GM12801 (cell line): ENCODE data around the gene ASIC2.

Experiments used
- TF ChIP-seq, protein P1 (sequence below): IDR thresholded peaks from one replicate; pipeline ENCODE4 v1.5.1; 2011; ENCODE audit warnings: control low read depth; ENCODE audit not compliant: insufficient read length; ENCODE audit errors: extremely low read depth

The ASIC2 gene

DNA sequence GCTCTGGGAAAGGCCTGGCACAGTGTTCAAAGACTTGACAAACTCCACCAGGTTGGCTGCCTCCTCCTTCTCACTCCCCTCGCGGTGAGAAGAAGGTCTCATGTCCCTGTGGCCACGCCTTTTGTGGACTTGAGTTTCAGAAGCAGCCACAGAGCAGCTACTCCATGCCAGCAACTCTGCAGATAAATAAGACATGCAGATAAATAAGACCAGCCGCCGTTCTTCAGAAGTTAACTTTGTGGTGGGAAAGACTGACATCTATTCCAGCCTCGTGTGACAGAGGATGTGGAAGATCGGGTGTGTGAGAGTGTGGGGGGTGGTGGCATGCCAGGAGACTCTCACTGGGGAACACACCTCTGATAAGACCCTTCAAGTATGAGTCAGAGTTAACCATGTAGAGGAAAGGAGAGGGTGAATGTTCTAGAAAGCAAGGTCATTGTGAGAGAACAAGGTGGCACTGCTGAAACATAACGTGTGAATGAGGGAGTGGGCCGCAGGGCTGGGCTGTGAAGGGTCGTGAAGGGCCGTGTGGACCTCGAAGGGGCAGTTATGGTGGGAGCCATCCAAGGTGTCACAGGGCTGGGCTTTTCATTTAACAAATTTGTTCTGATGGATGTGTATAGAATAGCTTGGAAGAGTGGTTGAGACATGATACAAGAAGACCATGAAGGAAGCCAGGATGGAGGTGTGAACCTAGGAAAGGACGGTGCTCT lies 300.6 kb downstream of the ASIC2 start:
- TF ChIP-seq, protein P1, sequence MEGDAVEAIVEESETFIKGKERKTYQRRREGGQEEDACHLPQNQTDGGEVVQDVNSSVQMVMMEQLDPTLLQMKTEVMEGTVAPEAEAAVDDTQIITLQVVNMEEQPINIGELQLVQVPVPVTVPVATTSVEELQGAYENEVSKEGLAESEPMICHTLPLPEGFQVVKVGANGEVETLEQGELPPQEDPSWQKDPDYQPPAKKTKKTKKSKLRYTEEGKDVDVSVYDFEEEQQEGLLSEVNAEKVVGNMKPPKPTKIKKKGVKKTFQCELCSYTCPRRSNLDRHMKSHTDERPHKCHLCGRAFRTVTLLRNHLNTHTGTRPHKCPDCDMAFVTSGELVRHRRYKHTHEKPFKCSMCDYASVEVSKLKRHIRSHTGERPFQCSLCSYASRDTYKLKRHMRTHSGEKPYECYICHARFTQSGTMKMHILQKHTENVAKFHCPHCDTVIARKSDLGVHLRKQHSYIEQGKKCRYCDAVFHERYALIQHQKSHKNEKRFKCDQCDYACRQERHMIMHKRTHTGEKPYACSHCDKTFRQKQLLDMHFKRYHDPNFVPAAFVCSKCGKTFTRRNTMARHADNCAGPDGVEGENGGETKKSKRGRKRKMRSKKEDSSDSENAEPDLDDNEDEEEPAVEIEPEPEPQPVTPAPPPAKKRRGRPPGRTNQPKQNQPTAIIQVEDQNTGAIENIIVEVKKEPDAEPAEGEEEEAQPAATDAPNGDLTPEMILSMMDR, result no peak

DNA sequence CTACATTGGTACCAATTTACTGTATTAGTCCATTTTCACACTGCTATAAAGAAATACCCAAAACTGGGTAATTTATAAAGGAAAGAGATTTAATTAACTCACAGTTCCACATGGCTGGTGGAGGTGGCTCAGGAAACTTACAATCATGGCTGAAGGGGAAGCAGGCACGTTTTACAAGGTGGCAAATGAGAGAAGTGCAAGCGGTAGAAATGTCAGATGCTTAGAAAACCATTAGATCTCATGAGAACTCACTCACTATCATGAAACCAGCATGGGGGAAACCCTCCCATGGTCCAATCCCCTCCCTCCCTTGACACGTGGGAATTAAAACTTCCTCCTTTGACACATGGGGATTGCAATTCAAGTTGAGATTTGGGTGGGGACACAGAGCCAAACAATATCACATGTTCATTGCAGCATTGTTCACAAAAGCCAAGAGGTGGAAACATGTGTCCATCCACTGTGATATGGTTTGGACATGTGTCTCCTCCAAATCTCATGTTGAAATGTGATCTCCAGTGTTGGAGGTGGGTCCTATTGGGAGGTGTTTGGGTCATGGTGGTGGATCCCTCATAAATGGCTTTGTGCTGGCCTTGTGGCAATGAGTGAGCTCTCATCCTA lies 304.5 kb downstream of the ASIC2 start:
- TF ChIP-seq, protein P1, result no peak

DNA sequence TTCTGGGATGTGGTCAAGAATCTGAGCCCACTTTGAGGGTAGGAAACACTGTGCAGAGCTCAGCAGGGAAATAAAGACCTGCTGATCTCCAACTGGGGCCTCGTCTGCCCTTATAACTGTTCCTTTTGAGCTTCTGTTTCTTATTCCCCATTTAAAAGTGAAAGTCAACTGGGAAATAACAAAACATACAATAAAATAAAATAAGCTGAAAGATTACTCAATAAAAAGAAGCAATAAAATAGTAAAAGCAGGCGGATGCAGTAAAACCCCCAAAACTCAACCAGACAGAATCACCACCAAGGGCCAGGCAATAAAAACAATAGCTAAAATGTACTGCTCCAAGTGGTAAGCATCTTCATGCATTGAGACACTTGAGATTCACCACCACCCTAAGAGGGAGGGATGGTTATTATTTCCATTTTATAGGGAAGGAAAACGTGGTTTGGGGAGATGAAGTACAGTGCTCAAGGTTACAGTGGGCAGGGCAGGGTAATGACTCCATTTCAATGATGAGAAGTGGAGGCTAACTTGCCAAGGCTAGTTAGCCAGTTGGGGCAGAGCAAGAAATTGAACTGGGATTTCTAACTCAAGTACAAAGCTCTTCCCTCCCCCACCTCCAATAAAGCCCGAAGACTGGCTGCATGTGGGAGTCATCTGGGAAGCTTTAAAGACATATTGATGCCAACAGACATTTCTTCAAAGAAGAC lies 307.9 kb downstream of the ASIC2 start:
- TF ChIP-seq, protein P1, result no peak

DNA sequence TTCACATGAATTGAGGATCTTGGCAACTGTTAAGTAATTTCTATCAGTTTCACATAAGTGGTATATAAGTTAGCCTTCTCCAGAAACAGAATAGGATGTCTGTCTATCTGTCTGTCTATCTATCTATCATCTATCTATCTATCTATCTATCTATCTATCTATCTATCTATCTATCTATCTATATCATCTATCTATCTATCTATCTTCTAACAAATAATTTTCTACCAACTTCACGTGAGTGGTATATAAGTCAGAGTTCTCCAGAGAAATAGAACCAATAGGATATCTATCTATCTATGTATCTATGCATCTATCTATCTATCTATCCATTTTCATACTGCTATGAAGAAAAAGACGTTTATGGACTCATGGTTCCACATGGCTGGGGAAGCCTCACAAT lies 312.9 kb downstream of the ASIC2 start:
- TF ChIP-seq, protein P1, result no peak

DNA sequence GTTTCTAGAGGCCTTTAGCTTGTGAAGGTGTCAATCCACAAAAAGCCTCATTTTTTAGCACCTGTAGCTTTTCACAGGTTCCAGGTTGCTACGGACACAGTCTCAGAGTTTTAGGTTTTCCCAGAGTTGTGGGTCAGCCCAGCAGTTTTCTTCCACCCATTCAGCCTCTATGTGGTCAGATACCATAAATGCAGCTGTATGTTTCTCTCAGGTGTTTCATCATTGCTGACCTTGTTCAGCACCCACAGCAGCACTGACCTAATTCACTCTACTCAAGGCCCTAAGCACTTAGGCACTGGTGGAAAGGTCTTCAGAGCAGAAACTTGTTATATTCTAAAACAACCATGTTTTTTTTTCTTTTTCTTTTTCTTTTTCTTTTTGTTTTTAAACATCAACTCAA lies 316.5 kb downstream of the ASIC2 start:
- TF ChIP-seq, protein P1, result no peak

DNA sequence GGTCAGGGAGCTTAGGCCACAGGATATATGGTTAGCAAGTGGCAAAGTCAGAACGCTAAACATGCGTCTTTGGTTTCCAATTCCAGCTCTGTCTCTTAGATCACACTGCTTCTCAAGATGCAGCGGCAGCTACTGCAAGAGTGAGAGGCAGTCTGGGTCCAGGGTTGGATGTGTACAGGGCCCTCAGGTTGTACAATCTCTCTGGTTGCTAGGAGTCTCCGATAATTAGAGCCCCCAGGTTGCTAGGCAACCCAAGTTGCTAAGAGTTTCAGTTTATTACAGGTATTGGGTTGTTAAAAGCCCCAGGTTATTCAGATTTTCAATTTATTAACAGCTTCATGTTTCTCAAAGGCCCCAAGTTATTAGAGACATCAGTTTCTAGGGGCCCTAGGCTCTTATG lies 317.0 kb downstream of the ASIC2 start:
- TF ChIP-seq, protein P1, result no peak

DNA sequence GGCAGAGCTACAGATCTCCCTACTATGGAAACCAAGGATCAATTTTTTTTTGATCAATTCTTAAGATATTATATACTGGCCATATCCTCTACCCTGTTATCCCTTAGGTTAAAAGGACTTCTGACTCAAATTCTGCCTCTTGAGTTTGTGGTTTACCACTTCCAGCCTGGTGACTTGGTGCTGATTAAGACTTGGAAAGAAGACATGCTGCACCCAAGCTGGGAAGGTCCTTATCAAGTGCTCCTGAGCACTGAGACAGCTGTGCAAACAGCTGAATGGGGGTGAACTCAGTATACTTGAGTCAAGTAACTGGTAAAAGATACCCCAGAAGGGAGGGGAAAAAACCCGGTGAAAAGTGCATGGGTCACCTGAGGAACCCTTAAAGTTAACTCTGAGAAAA lies 321.9 kb downstream of the ASIC2 start:
- TF ChIP-seq, protein P1, result no peak
